Natural killer cell (primary cell): Measurements from ENCODE around the gene FTO. TPM values are rescaled to one million over a fixed set of nuclear protein-coding genes. Genes with fewer than 3 reads are reported as not detected.

Experiments
- ATAC-seq, 3 donors: fragments of 150-1000 bp in 2 of 3; fragments of 200-7000 bp in 1 of 3; cut with Tn5 transposase; 1 replicate in 1 of 3; 2 replicates in 2 of 3; pipeline ENCODE4 v1.10.0; 2021; ENCODE audit warnings: mild to moderate bottlenecking in 2 of 3, moderate library complexity in 2 of 3
- DNase-seq, 2 donors: peaks; one replicate each; pipeline versions ENCODE4 v3.0.0 to v3.0.0-alpha.2; 2013 to 2021; ENCODE audit warnings: mixed read lengths in 1 of 2
- H3K27ac ChIP-seq: one replicate; pipeline ENCODE4 v1.5.1; 2013; ENCODE audit warnings: mild to moderate bottlenecking, low read length
- H3K27me3 ChIP-seq: one replicate; pipeline ENCODE4 v1.6.1; 2013; ENCODE audit warnings: low read length; ENCODE audit not compliant: control insufficient read depth, insufficient read depth
- H3K36me3 ChIP-seq: one replicate; pipeline ENCODE4 v1.6.1; 2013; ENCODE audit warnings: low read length; ENCODE audit not compliant: control insufficient read depth, insufficient read depth
- H3K4me1 ChIP-seq: one replicate; pipeline ENCODE4 v1.6.1; 2013; ENCODE audit warnings: low read length; ENCODE audit not compliant: control insufficient read depth, insufficient read depth
- H3K4me3 ChIP-seq: one replicate; pipeline ENCODE4 v1.5.1; 2013; ENCODE audit warnings: low read length
- H3K9me3 ChIP-seq: one replicate; pipeline ENCODE4 v1.6.1; 2013; ENCODE audit warnings: low read length; ENCODE audit not compliant: control insufficient read depth, insufficient read depth
- H3K27ac Mint-ChIP-seq, 2 donors: one replicate each; pipeline ENCODE4 v1.8.0; 2022; ENCODE audit warnings: mild to moderate bottlenecking in 2 of 2, mixed read lengths in 2 of 2, moderate library complexity in 1 of 2
- H3K27me3 Mint-ChIP-seq, 2 donors: one replicate each; pipeline ENCODE4 v1.8.0; 2022; ENCODE audit warnings: low read depth in 2 of 2, mixed read lengths in 2 of 2
- H3K36me3 Mint-ChIP-seq: one replicate; pipeline ENCODE4 v1.8.0; 2022; ENCODE audit warnings: mixed read lengths
- H3K4me1 Mint-ChIP-seq, 2 donors: one replicate each; pipeline ENCODE4 v1.8.0; 2022; ENCODE audit warnings: mixed read lengths in 2 of 2
- H3K4me3 Mint-ChIP-seq: one replicate; pipeline ENCODE4 v1.8.0; 2022; ENCODE audit warnings: mild to moderate bottlenecking, moderate library complexity, mixed read lengths
- H3K9me3 Mint-ChIP-seq, 2 donors: one replicate each; pipeline ENCODE4 v1.8.0; 2022; ENCODE audit warnings: mixed read lengths in 2 of 2
- CTCF ChIP-seq: fragments of 200-600 bp; IDR thresholded peaks from one replicate; pipeline ENCODE4 v1.8.0; 2022; ENCODE audit warnings: antibody characterized with exemption
- WGBS: methylation state at CpG from one replicate; pipeline ENCODE4 v1.1.7; 2013; ENCODE audit warnings: missing lambda C conversion rate; ENCODE audit not compliant: insufficient coverage; 5-methylcytosine and 5-hydroxymethylcytosine counted together
- intact Hi-C: fragments of 100-400 bp; cut with micrococcal nuclease; formaldehyde crosslinking; loops from one replicate; pipeline ENCODE4 v1.14.2; 2022
- total RNA-seq, 4 donors: library from RNA; stranded (reverse); fragments of 120-200 nt in 1 of 4; gene quantifications; one replicate each; pipeline versions ENCODE4 v1.2.3 to v1.2.4, GENCODE V29; 2013 to 2022

Gene FTO
- total RNA-seq, 3 donors from 2014 or later (not counting 1 experiment from before 2014, with no cell fraction given), result 55.4 to 70.5 (median 55.4) TPM

DNA sequence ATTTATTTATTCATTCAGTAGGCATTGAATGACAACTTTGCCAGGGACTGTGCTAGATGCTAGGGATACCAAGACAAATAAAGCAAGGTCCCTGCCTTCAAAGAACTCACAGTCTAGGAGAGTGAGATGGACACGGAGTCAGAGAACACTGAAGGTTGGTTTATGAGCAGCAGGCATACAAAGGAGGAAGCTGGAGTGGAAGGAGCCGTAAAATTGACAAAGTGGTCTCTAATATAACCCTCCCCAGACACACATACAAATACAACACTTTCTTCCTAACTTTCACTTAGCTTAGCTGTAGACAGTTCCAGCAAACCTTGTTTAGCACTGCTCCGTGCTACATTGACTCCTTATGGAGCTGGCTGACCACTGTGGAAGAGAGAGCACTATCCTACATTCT is 353.0 kb downstream of the FTO start:
- no peaks in the 10 kb centered on the region for H3K27me3 Mint-ChIP-seq
- Histone ChIP-seq H3K27me3 (no peaks in the 10 kb centered on the region), H3K36me3 (no peaks in the 10 kb centered on the region), H3K4me1 (no peaks in the 10 kb centered on the region), H3K9me3 (no peaks in the 10 kb centered on the region), H3K27ac (no peak overlapping the region), H3K4me3 (no peak overlapping the region)
- H3K36me3 Mint-ChIP-seq, result no peaks in the 10 kb centered on the region
- no peak for TF ChIP-seq CTCF
- H3K27ac Mint-ChIP-seq, result no peak overlapping the region
- intact Hi-C loops, result no loop called here
- ATAC-seq (no peak), DNase-seq (no peak)
- no peaks in the 10 kb centered on the region for H3K4me1 Mint-ChIP-seq
- 100% methylated on average over 3 of the region's 3 CpGs for WGBS
- no peak overlapping the region for H3K4me3 Mint-ChIP-seq
- H3K9me3 Mint-ChIP-seq, result no peaks in the 10 kb centered on the region

GRCh38 chr16:54059319-54059718 is 355.4 kb downstream of the FTO start:
- intact Hi-C loops, result no loop called here
- TF ChIP-seq CTCF, result no peak

DNA sequence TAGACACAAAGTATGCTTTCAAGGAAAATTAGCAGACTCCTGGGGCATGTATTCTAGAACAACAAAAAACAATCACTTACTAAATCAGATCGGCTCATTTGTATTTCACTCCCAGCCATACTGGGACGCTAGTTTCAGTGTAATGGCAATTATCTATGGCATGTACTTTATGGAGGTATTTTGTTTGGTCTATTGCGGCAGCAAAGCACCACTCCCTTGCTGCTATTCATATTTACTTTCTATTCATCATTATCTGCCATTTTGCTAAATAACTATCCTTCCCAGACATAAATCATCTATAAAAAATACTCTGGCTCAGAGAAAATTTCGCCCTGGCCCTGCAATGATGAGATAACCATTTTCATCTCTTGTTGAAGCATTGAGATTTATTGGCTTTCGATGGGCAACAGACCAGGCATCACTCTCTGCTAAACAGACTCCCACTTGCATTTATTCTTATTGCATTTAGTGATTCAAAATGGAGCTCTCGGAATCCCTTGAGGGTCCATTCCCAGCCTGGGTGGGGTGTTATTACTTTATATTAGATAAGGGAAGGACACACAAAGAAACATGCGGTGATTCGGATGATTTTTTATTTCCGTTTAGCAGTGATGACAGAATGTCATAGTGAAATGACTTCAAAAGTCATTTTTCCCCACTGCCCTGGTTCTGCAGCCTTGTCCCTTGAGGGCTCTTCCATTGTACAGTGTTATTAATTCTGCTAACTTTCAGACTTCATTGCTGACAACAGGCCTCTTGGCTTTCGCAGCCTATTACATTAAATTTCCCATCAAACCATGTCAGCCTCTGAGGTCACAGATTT is 356.9 kb downstream of the FTO start:
- no peaks in the 10 kb centered on the region for H3K9me3 Mint-ChIP-seq
- no peak overlapping the region for H3K4me3 Mint-ChIP-seq
- Histone ChIP-seq H3K9me3 (no peaks in the 10 kb centered on the region), H3K36me3 (no peaks in the 10 kb centered on the region), H3K27ac (no peak overlapping the region), H3K4me1 (no peaks in the 10 kb centered on the region), H3K4me3 (no peak overlapping the region), H3K27me3 (no peaks in the 10 kb centered on the region)
- no peaks in the 10 kb centered on the region for H3K36me3 Mint-ChIP-seq
- TF ChIP-seq CTCF, result no peak
- H3K27ac Mint-ChIP-seq, result no peak overlapping the region
- 94% methylated on average over 8 of the region's 10 CpGs for WGBS
- intact Hi-C loops, result no loop called here
- DNase-seq (no peak), ATAC-seq (no peak)
- H3K27me3 Mint-ChIP-seq, result no peaks in the 10 kb centered on the region
- H3K4me1 Mint-ChIP-seq, result no peaks in the 10 kb centered on the region

More at GRCh38 chr16:54059319-54059718, 355.4 kb downstream of the FTO start:
- no peaks in the 10 kb centered on the region for H3K9me3 ChIP-seq
- no peak overlapping the region for H3K27ac ChIP-seq
- H3K4me1 Mint-ChIP-seq, result no peaks in the 10 kb centered on the region
- no peak overlapping the region for H3K4me3 Mint-ChIP-seq
- H3K27me3 ChIP-seq, result no peaks in the 10 kb centered on the region
- DNase-seq (no peak), ATAC-seq (no peak)
- no peak overlapping the region for H3K4me3 ChIP-seq
- no peaks in the 10 kb centered on the region for H3K27me3 Mint-ChIP-seq
- H3K36me3 Mint-ChIP-seq, result no peaks in the 10 kb centered on the region
- H3K9me3 Mint-ChIP-seq, result no peaks in the 10 kb centered on the region
- no peaks in the 10 kb centered on the region for H3K36me3 ChIP-seq
- WGBS, result 91% methylated on average over 6 of the region's 6 CpGs
- H3K4me1 ChIP-seq, result no peaks in the 10 kb centered on the region
- H3K27ac Mint-ChIP-seq, result no peak overlapping the region

GRCh38 chr16:54061454-54061853 is 357.5 kb downstream of the FTO start:
- no peak for ATAC-seq
- no peak for TF ChIP-seq CTCF
- H3K4me3 ChIP-seq, result no peak overlapping the region
- H3K27ac Mint-ChIP-seq, result no peak overlapping the region
- H3K9me3 Mint-ChIP-seq, result no peaks in the 10 kb centered on the region
- H3K27ac ChIP-seq, result no peak overlapping the region
- H3K36me3 ChIP-seq, result no peaks in the 10 kb centered on the region
- intact Hi-C loops, result no loop called here
- H3K4me1 Mint-ChIP-seq, result no peaks in the 10 kb centered on the region
- no peaks in the 10 kb centered on the region for H3K9me3 ChIP-seq
- H3K4me1 ChIP-seq, result no peaks in the 10 kb centered on the region
- H3K27me3 Mint-ChIP-seq, result no peaks in the 10 kb centered on the region
- no peak overlapping the region for H3K4me3 Mint-ChIP-seq
- WGBS, result 98% methylated on average over 6 of the region's 6 CpGs
- H3K27me3 ChIP-seq, result no peaks in the 10 kb centered on the region
- DNase-seq, result no peak
- H3K36me3 Mint-ChIP-seq, result no peaks in the 10 kb centered on the region
